ENCODE measurements around the gene TRIM17.

TRIM17 gene

DNA sequence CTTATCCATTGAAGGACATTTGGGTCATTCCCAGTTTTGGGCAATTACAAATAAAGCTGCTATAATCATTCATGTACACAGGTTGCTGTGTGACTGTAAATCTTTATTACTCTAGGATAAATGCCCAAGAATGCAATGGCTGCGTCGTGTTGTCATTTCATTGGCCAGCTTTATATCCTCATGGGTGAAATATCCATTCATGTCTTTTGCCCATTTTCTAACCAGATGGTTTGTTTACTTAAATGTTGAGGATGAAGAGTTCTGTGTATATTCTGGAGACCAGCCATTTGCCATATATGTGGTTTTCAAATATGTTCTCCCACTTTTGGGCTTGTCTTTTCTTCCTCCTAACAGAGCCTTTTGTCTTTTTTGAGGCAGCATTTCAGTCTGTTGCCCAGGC is 35.3 kb downstream of the TRIM17 start:
- no peak overlapping the region for H3K4me2 ChIP-seq (ENCODE audit: insufficient read depth, low read length)
- no peak overlapping the region for H3K4me3 ChIP-seq (ENCODE audit: low read depth in 1 of 2, low read length in 2 of 2)
- no peaks in the 10 kb centered on the region for H3K36me3 ChIP-seq (ENCODE audit: insufficient read depth, low read length)
- H3K4me1 ChIP-seq (ENCODE audit: insufficient read depth, low read length) = no peaks in the 10 kb centered on the region
- TF ChIP-seq, protein P1, sequence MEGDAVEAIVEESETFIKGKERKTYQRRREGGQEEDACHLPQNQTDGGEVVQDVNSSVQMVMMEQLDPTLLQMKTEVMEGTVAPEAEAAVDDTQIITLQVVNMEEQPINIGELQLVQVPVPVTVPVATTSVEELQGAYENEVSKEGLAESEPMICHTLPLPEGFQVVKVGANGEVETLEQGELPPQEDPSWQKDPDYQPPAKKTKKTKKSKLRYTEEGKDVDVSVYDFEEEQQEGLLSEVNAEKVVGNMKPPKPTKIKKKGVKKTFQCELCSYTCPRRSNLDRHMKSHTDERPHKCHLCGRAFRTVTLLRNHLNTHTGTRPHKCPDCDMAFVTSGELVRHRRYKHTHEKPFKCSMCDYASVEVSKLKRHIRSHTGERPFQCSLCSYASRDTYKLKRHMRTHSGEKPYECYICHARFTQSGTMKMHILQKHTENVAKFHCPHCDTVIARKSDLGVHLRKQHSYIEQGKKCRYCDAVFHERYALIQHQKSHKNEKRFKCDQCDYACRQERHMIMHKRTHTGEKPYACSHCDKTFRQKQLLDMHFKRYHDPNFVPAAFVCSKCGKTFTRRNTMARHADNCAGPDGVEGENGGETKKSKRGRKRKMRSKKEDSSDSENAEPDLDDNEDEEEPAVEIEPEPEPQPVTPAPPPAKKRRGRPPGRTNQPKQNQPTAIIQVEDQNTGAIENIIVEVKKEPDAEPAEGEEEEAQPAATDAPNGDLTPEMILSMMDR (IDR thresholded peaks at IDR 0.05; ENCODE audit: borderline replicate concordance, extremely low read depth, low read length, poor library complexity, severe bottlenecking) = no peak
- no peak for TF ChIP-seq EZH2 (IDR thresholded peaks at IDR 0.05; ENCODE audit: borderline replicate concordance, low read depth, low read length, severe bottlenecking)
- H3K27ac ChIP-seq (ENCODE audit: low read length) = no peak overlapping the region
- DNase-seq (no peak), ATAC-seq (ENCODE audit: insufficient read depth, low read depth) (no peak)
- H3K9me3 ChIP-seq (ENCODE audit: insufficient read depth, low read length, severe bottlenecking) = no peaks in the 10 kb centered on the region
- H3K79me2 ChIP-seq (ENCODE audit: insufficient read depth, low read length) = no peaks in the 10 kb centered on the region
- H3K9ac ChIP-seq (ENCODE audit: low read depth, low read length) = no peak overlapping the region
- no peaks in the 10 kb centered on the region for H4K20me1 ChIP-seq (ENCODE audit: insufficient read depth, low read length)
- H3K27me3 ChIP-seq (ENCODE audit: insufficient read depth, low read length, poor library complexity) = no peaks in the 10 kb centered on the region
- no peak overlapping the region for H2AFZ ChIP-seq (ENCODE audit: low read depth, low read length)

GRCh38 chr1:228379666-228380065 is 37.0 kb downstream of the TRIM17 start:
- H4K20me1 ChIP-seq (ENCODE audit: insufficient read depth, low read length) = no peaks in the 10 kb centered on the region
- no peak overlapping the region for H3K4me3 ChIP-seq (ENCODE audit: low read depth in 1 of 2, low read length in 2 of 2)
- no peaks in the 10 kb centered on the region for H3K9me3 ChIP-seq (ENCODE audit: insufficient read depth, low read length, severe bottlenecking)
- DNase-seq (no peak), ATAC-seq (ENCODE audit: insufficient read depth, low read depth) (no peak)
- no peaks in the 10 kb centered on the region for H3K79me2 ChIP-seq (ENCODE audit: insufficient read depth, low read length)
- H3K27ac ChIP-seq (ENCODE audit: low read length) = no peak overlapping the region
- no peak overlapping the region for H3K4me2 ChIP-seq (ENCODE audit: insufficient read depth, low read length)
- H3K4me1 ChIP-seq (ENCODE audit: insufficient read depth, low read length) = no peaks in the 10 kb centered on the region
- no peak overlapping the region for H3K9ac ChIP-seq (ENCODE audit: low read depth, low read length)
- H3K27me3 ChIP-seq (ENCODE audit: insufficient read depth, low read length, poor library complexity) = no peaks in the 10 kb centered on the region
- TF ChIP-seq EZH2 (IDR thresholded peaks at IDR 0.05; ENCODE audit: borderline replicate concordance, low read depth, low read length, severe bottlenecking) = no peak
- TF ChIP-seq, protein P1 (IDR thresholded peaks at IDR 0.05; ENCODE audit: borderline replicate concordance, extremely low read depth, low read length, poor library complexity, severe bottlenecking) = no peak
- H3K36me3 ChIP-seq (ENCODE audit: insufficient read depth, low read length) = no peaks in the 10 kb centered on the region
- no peak overlapping the region for H2AFZ ChIP-seq (ENCODE audit: low read depth, low read length)

DNA sequence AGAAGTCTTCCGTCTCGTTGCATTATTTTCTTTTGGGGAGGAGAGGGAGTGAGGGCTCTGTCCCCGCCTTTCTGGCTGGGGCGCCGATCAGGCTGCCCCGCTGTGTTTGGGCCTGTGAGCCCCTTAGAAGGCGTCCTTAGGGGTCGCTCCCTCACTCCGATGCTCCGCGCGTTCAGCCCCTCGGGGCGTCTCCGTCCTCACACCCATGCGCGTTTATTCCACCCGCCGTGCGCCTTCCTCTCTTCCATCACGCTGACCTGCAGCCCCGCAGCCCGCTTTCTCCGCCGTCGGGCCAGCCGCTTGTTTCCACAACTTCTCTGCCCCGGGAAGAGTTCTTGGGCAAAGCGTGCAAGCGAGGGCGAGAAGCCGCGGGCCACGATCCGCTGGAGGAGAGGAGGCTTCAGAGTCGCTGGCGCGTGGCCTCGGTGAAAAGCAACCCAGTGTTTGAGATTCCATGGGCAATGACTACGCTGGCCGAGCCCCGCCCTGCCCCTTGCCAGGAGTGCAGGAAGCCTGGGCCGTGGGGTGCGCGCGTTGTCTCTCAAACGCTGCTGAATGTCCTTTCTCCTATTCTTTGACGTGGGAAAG is 37.7 kb downstream of the TRIM17 start:
- no peak overlapping the region for H3K27ac ChIP-seq (ENCODE audit: low read length)
- no peak overlapping the region for H3K4me2 ChIP-seq (ENCODE audit: insufficient read depth, low read length)
- no peaks in the 10 kb centered on the region for H3K4me1 ChIP-seq (ENCODE audit: insufficient read depth, low read length)
- H3K27me3 ChIP-seq (ENCODE audit: insufficient read depth, low read length, poor library complexity) = no peaks in the 10 kb centered on the region
- H3K9ac ChIP-seq (ENCODE audit: low read depth, low read length) = no peak overlapping the region
- H4K20me1 ChIP-seq (ENCODE audit: insufficient read depth, low read length) = no peaks in the 10 kb centered on the region
- no peak overlapping the region for H3K4me3 ChIP-seq (ENCODE audit: low read depth in 1 of 2, low read length in 2 of 2)
- no peak for TF ChIP-seq EZH2 (IDR thresholded peaks at IDR 0.05; ENCODE audit: borderline replicate concordance, low read depth, low read length, severe bottlenecking)
- TF ChIP-seq, protein P1 (IDR thresholded peaks at IDR 0.05; ENCODE audit: borderline replicate concordance, extremely low read depth, low read length, poor library complexity, severe bottlenecking) = no peak
- no peak overlapping the region for H2AFZ ChIP-seq (ENCODE audit: low read depth, low read length)
- H3K36me3 ChIP-seq (ENCODE audit: insufficient read depth, low read length) = no peaks in the 10 kb centered on the region
- no peaks in the 10 kb centered on the region for H3K79me2 ChIP-seq (ENCODE audit: insufficient read depth, low read length)
- no peaks in the 10 kb centered on the region for H3K9me3 ChIP-seq (ENCODE audit: insufficient read depth, low read length, severe bottlenecking)
- no peak for DNase-seq
- ATAC-seq (ENCODE audit: insufficient read depth, low read depth) = no peak
